NCI-H446 (cell line): Measurements from ENCODE around the gene MAML2.

Experiments
- DNase-seq, 2 experiments: peaks; one replicate each; lab custom pipeline; 2025; lab: John Stamatoyannopoulos, UW

MAML2 gene

GRCh38 chr11:96067160-96067559, 275.8 kb downstream of the MAML2 start:
- DNase-seq = no peak

- DNase-seq = no peak
Measured at GRCh38 chr11:96065379-96065778, 277.6 kb downstream of the MAML2 start.

- DNase-seq = no peak
Measured at GRCh38 chr11:96063886-96064285, 279.1 kb downstream of the MAML2 start.

GRCh38 chr11:96063053-96063452, 279.9 kb downstream of the MAML2 start:
- no peak for DNase-seq

- DNase-seq = no peak
Measured at GRCh38 chr11:96062134-96062533, 280.9 kb downstream of the MAML2 start.

- no peak for DNase-seq
Measured at GRCh38 chr11:96061730-96062129, 281.3 kb downstream of the MAML2 start.

- DNase-seq = no peak
Measured at GRCh38 chr11:96061069-96061468, 281.9 kb downstream of the MAML2 start.

GRCh38 chr11:96057502-96057901, 285.5 kb downstream of the MAML2 start:
- no peak for DNase-seq

GRCh38 chr11:96056576-96056975, 286.4 kb downstream of the MAML2 start:
- DNase-seq = no peak

- DNase-seq = peak in 1 of 2 experiments; percentile 29
Measured at GRCh38 chr11:96055706-96056387, 287.1 kb downstream of the MAML2 start.

- DNase-seq = peak in 1 of 2 experiments; percentile 56
Measured at GRCh38 chr11:96054870-96055705, 287.9 kb downstream of the MAML2 start.

GRCh38 chr11:96052921-96053651, 289.9 kb downstream of the MAML2 start:
- peak; percentile 68 to 89 for DNase-seq

GRCh38 chr11:96051820-96052219, 291.2 kb downstream of the MAML2 start:
- DNase-seq = no peak

- no peak for DNase-seq
Measured at GRCh38 chr11:96050435-96051182, 292.4 kb downstream of the MAML2 start.

- DNase-seq = no peak
Measured at GRCh38 chr11:96049426-96049825, 293.6 kb downstream of the MAML2 start.

- peak; percentile 74 to 90 for DNase-seq
Measured at GRCh38 chr11:96045622-96046456, 297.2 kb downstream of the MAML2 start.

- no peak for DNase-seq
Measured at GRCh38 chr11:96044747-96045146, 298.2 kb downstream of the MAML2 start.

GRCh38 chr11:96044311-96044710, 298.7 kb downstream of the MAML2 start:
- no peak for DNase-seq

- DNase-seq = peak; percentile 24 to 78
Measured at GRCh38 chr11:96043291-96043690, 299.7 kb downstream of the MAML2 start.

GRCh38 chr11:96038046-96038445, 304.9 kb downstream of the MAML2 start:
- no peak for DNase-seq

- peak; percentile 88 to 89 for DNase-seq
Measured at GRCh38 chr11:96037405-96037949, 305.5 kb downstream of the MAML2 start.
